Pancreas (tissue), 10 donors: ENCODE results near the gene INO80. TPM values are rescaled to one million over a fixed set of nuclear protein-coding genes. Genes with fewer than 3 reads are reported as not detected.

Experiments used
- ATAC-seq, 4 donors: fragments of 200-7000 bp; cut with Tn5 transposase; one replicate each; pipeline versions ENCODE4 v1.8.0 to v1.9.1; 2020; ENCODE audit warnings: mild to moderate bottlenecking in 4 of 4, moderate library complexity in 4 of 4
- DNase-seq, 6 donors: peaks; one replicate each; pipeline ENCODE4 v3.0.0-alpha.2; 2020
- FAIRE-seq: peaks from 2 replicates; lab custom pipeline; 2012; peaks lifted over from hg19 to GRCh38; lab: Jason Lieb, UNC
- H3K27ac ChIP-seq, 4 donors: fragments of 200-600 bp; sonication (generic); 1 replicate in 3 of 4; 2 replicates in 1 of 4; pipeline versions ENCODE4 v1.5.0 to v1.8.0; 2020
- H3K27me3 ChIP-seq, 4 donors: fragments of 200-600 bp; one replicate each; pipeline ENCODE4 v1.8.0; 2021
- H3K36me3 ChIP-seq, 3 donors: fragments of 200-600 bp; sonication (generic) in 1 of 3; one replicate each; pipeline versions ENCODE4 v1.5.0 to v1.8.0; 2020 to 2021
- H3K4me1 ChIP-seq, 3 donors: fragments of 200-600 bp; one replicate each; pipeline ENCODE4 v1.8.0; 2021
- H3K4me3 ChIP-seq, 4 donors: fragments of 200-600 bp; sonication (generic) in 2 of 4; one replicate each; pipeline versions ENCODE4 v1.5.0 to v1.8.0; 2020 to 2021
- H3K9me3 ChIP-seq, 4 donors: fragments of 200-600 bp; one replicate each; pipeline ENCODE4 v1.8.0; 2021
- CTCF ChIP-seq, 4 donors: fragments of 200-600 bp; sonication (generic) in 3 of 4; IDR thresholded peaks; one replicate each; pipeline versions ENCODE4 v1.5.0 to v1.8.0; 2021; ENCODE audit warnings: antibody characterized with exemption in 4 of 4
- WGBS, 2 donors: extraction: QIAGEN DNeasy Blood & Tissue Kit; methylation state at CpG; one replicate each; pipeline ENCODE4 v1.1.7; 2013; 5-methylcytosine and 5-hydroxymethylcytosine counted together
- intact Hi-C, 3 donors: fragments of 100-400 bp; cut with DNase I; formaldehyde crosslinking; loops; one replicate each; pipeline versions ENCODE4 v1.11.1 to v1.14.2; 2022
- polyA plus RNA-seq, 2 donors: library from polyadenylated mRNA; stranded (reverse); fragments of 200-250 nt; gene quantifications; one replicate each; pipeline ENCODE4 v1.2.3, GENCODE V29; 2013
- total RNA-seq, 6 donors: library from RNA; stranded (reverse); fragmentation: NEBNext Ultra II Directional in 4 of 6; extraction: Animal tissue kit (Norgen Biotek cat#: 25700) in 4 of 6; gene quantifications; one replicate each; pipeline versions ENCODE4 v1.2.1 to v1.2.4, GENCODE V29; 2021 to 2023
- donor health status: healthy with polysubstance abuse.
- donor health status: DM: no; HTN: no; CAD: no; lungs with moderate emphysema.
- donor health status: DM: no; HTN: no; CAD: no.
- donor health status: control.
- donor health status: control.
- donor health status: Bipolar disorder and iron deficiency.
- donor health status: DM: yes; HTN: yes; CAD: no.
- donor health status: DM: no; HTN: no; CAD: no.
- donor health status: DM: no; HTN: no; CAD: no.
- donor health status: DM: yes; HTN: yes; CAD: no.

The INO80 gene
- total and polyA plus RNA-seq, 8 donors: 4.7 to 11.7 (median 7.5) TPM

GRCh38 chr15:41128174-41128902 lies 12.3 kb upstream of the INO80 start:
- Histone ChIP-seq H3K4me1 (peaks cover 0 to 6% (median 0%) of the 10 kb centered on the region in 3 donors), H3K27me3 (no peaks in the 10 kb centered on the region), H3K9me3 (no peaks in the 10 kb centered on the region), H3K27ac (no peak overlapping the region), H3K4me3 (no peak overlapping the region), H3K36me3 (no peaks in the 10 kb centered on the region)
- 55 to 62% methylated on average over 6 of the region's 6 CpGs for WGBS, 2 donors
- no peak for DNase-seq
- intact Hi-C loops: no loop called here
- TF ChIP-seq CTCF (IDR thresholded peaks at IDR 0.05): no peak
- ATAC-seq: no peak
- no peak for FAIRE-seq

GRCh38 chr15:41125931-41126642 lies 10.0 kb upstream of the INO80 start:
- peak in 1 of 4 donors; percentile 45 for ATAC-seq
- no peak for FAIRE-seq
- TF ChIP-seq CTCF (IDR thresholded peaks at IDR 0.05): no peak
- intact Hi-C loops: no loop called here
- 68 to 71% methylated on average over 4 of the region's 4 CpGs for WGBS, 2 donors
- H3K4me3 ChIP-seq: no peak overlapping the region
- H3K4me1 ChIP-seq: peaks cover 0 to 6% (median 0%) of the 10 kb centered on the region in 3 donors
- H3K27ac ChIP-seq: no peak overlapping the region
- no peak for DNase-seq
- no peaks in the 10 kb centered on the region for H3K36me3 ChIP-seq
- no peaks in the 10 kb centered on the region for H3K9me3 ChIP-seq
- no peaks in the 10 kb centered on the region for H3K27me3 ChIP-seq

DNA sequence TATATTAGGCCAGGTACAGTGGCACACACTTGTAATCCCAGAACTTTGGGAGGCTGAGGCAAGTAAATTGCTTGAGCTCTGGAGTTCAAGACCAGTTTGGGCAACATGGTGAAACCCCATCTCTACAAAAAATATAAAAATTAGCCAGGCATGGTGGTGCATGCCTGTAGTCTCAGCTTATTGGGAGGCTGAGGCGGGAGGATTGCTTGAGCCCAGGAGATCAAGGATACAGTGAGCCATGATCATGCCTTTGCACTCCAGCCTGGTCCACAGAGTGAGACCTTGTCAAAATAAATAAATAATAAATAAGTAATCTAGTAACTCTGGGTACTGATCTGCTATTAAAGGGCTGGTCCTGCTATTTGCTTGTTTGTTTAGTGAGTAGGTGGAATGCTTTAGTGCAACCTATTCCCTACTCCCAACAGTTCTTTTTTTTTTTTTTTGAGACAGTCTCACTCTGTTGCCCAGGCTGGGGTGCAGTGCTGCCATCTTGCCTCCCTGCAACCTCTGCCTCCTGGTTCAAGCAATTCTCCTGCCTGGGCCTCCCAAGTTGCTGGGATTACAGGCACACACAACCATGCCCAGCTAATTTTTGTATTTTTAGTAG lies 9.1 kb upstream of the INO80 start:
- Histone ChIP-seq H3K4me3 (no peak overlapping the region), H3K27me3 (no peaks in the 10 kb centered on the region), H3K9me3 (no peaks in the 10 kb centered on the region), H3K36me3 (no peaks in the 10 kb centered on the region), H3K4me1 (peaks cover 0 to 6% (median 0%) of the 10 kb centered on the region in 3 donors), H3K27ac (no peak overlapping the region)
- 74 to 81% methylated on average over 1 of the region's 1 CpG for WGBS, 2 donors
- FAIRE-seq: no peak
- DNase-seq: no peak
- ATAC-seq: peak in 1 of 4 donors; percentile 50
- TF ChIP-seq CTCF (IDR thresholded peaks at IDR 0.05): no peak
- intact Hi-C loops: no loop called here

DNA sequence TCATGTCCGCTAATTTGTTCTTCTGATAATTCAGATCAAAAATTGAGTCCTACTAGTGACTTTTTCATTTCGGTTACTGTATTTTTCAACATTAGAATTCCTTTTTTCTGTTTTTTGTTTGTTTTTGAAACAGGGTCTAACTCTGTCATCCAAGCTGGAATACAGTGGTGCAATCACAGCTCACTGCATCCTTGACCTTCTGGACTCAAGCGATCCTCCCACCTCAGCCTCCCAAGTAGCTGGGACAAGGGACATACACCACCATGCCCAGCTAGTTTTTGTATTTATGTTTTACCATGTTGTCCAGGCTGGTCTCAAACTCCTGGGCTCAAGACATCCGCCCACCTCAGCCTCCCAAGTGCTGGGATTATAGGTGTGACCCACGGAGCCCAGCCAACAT lies 8.0 kb upstream of the INO80 start:
- TF ChIP-seq CTCF (IDR thresholded peaks at IDR 0.05): no peak
- no peaks in the 10 kb centered on the region for H3K27me3 ChIP-seq
- DNase-seq (no peak), FAIRE-seq (no peak), ATAC-seq (no peak)
- H3K27ac ChIP-seq: no peak overlapping the region
- H3K36me3 ChIP-seq: no peaks in the 10 kb centered on the region
- intact Hi-C loops: no loop called here
- peaks cover 0 to 6% (median 0%) of the 10 kb centered on the region in 3 donors for H3K4me1 ChIP-seq
- 86 to 92% methylated on average over 5 of the region's 5 CpGs for WGBS, 2 donors
- H3K4me3 ChIP-seq: no peak overlapping the region
- no peaks in the 10 kb centered on the region for H3K9me3 ChIP-seq
